Measurements from ENCODE around the gene PABPN1L.

DNA sequence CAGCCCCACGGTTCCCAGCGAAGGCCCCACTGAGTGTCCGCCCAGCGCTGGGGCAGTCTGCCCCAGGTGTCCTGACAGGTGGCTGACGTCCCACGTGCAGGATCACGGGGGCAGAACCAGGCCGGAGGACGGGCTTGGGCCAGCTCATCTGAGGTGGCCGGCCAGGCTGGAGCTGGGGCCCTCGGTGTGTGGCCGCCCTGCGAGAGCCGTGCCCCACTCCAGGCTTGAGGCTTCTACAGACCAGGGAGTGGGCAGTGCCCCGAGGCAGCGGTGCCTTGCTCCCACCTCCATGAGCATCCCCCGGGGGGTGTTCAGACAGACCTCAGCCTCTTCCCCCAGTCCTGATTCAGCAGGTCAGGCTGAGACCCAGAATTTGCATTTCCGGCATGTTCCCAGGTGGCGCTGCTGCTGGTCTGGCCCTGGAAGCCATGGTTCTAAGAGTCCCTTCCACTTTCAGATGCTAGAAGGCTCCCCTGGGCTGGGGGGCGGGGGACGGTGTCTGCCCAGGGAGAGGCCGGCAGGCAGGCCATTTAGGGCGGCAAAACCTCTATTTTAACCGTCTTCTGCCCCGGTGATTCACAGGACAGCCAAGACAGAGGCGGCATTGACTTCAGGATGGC lies 35.4 kb upstream of the PABPN1L start:
- TF ChIP-seq SMC3 (conservative IDR thresholded peaks at IDR 0.05; ENCODE audit: insufficient read depth, low read depth, low read length) (no peak), ZHX1 (conservative IDR thresholded peaks at IDR 0.05; ENCODE audit: low read length) (no peak), SMAD1 (IDR thresholded peaks at IDR 0.05; ENCODE audit: low read depth, low read length, partially characterized antibody) (no peak), ZNF41 (CRISPR knock-in tag; conservative IDR thresholded peaks at IDR 0.05) (no peak)

Measured in K562 (cell line).